Stimulated activated memory B cell treated with anti-CD40 and anti-IgM and Interleukin-4, amounts not matched to agents 10 μg/mL and 1 μg/mL and 100 μg/mL, for 72 hours (primary cell): Measurements from ENCODE around the gene ARHGEF4.

Source experiments
- ATAC-seq: fragments of 150-1000 bp; cut with Tn5 transposase; 2 replicates; pipeline ENCODE4 v1.10.0; 2021
- H3K27ac Mint-ChIP-seq: one replicate; pipeline ENCODE4 v1.8.0; 2022; ENCODE audit warnings: mild to moderate bottlenecking, mixed read lengths
- H3K27me3 Mint-ChIP-seq: one replicate; pipeline ENCODE4 v1.8.0; 2022; ENCODE audit warnings: mixed read lengths
- H3K36me3 Mint-ChIP-seq: one replicate; pipeline ENCODE4 v1.8.0; 2022; ENCODE audit warnings: mixed read lengths
- H3K4me1 Mint-ChIP-seq: one replicate; pipeline ENCODE4 v1.8.0; 2022; ENCODE audit warnings: mixed read lengths
- H3K4me3 Mint-ChIP-seq: one replicate; pipeline ENCODE4 v1.8.0; 2022; ENCODE audit warnings: mild to moderate bottlenecking, moderate library complexity, mixed read lengths
- H3K9me3 Mint-ChIP-seq: one replicate; pipeline ENCODE4 v1.8.0; 2022; ENCODE audit warnings: mixed read lengths

Gene ARHGEF4

DNA sequence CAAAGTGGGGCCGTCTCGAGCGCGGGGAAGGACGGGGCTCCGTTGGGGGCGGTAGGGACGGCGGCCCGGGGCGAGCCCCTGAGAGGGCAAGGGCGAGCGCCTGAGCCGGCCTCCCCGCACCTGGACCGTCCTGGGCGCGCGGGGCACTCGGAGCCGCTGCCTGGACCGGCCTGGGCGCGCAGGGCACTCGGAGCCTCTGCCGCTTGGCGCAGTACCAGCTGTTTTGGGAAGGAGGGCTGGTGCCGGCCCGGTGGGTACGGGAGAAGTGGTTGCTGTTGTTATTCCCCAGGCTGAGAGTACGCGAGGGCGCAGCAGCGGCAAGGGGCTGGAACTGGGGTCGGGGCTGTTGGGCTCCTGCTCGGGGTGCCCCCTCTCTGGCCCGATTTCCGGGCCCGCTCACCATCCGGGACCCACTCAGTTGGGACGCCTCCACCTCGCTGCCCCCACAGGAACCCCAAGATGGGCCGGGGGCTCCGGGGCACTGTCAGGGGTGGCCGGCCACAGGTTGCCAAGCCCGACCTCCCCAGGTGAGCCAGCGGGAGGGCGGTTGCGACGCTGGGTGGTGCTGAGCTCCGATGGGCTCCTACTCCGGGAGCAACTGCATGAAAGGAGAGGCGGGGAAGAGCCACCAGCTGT, 579 bp downstream of the ARHGEF4 start:
- peaks cover 79% of the 10 kb centered on the region for H3K27me3 Mint-ChIP-seq
- H3K4me3 Mint-ChIP-seq: no peak overlapping the region
- no peaks in the 10 kb centered on the region for H3K9me3 Mint-ChIP-seq
- ATAC-seq: peak; percentile 2
- H3K4me1 Mint-ChIP-seq: peaks cover 13% of the 10 kb centered on the region
- H3K36me3 Mint-ChIP-seq: no peaks in the 10 kb centered on the region
- H3K27ac Mint-ChIP-seq: no peak overlapping the region

DNA sequence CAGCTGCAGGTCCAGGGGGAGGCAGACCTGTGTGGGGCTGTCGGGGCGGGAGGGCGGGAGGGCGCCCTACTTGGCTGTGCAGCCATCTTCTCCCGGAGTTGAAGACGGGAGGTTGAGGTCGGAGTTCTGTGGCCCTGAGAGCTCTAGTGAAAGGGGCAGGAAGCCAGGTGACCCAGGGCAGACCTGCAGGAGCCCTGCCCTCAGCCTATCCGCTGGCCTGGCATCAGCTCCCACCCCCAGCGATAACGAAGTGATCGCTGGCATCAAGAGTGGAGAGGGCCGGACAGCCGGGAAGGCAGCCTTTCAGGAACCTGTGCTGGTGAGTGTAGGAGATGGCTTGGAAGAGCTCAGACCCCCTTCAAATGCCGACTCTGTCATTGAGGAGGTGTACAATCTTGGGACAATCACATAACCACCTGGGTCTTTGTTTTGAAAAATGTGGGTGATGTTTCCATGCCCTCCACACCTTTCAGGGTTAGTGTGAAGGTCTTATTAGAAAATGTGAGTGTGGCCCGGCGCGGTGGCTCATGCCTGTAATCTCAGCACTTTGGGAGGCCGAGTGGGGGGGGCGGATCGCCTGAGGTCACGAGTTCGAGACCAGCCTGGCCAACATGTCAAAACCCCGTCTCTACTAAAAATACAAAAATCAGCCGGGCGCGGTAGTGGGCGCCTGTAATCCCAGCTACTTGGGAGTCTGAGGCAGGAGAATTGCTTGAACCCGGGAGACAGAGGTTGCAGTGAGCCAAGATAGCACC, 1.3 kb downstream of the ARHGEF4 start:
- Mint-ChIP-seq H3K4me1 (peaks cover 13% of the 10 kb centered on the region), H3K27ac (no peak overlapping the region), H3K36me3 (no peaks in the 10 kb centered on the region), H3K4me3 (no peak overlapping the region), H3K9me3 (no peaks in the 10 kb centered on the region), H3K27me3 (peaks cover 79% of the 10 kb centered on the region)
- ATAC-seq: no peak

DNA sequence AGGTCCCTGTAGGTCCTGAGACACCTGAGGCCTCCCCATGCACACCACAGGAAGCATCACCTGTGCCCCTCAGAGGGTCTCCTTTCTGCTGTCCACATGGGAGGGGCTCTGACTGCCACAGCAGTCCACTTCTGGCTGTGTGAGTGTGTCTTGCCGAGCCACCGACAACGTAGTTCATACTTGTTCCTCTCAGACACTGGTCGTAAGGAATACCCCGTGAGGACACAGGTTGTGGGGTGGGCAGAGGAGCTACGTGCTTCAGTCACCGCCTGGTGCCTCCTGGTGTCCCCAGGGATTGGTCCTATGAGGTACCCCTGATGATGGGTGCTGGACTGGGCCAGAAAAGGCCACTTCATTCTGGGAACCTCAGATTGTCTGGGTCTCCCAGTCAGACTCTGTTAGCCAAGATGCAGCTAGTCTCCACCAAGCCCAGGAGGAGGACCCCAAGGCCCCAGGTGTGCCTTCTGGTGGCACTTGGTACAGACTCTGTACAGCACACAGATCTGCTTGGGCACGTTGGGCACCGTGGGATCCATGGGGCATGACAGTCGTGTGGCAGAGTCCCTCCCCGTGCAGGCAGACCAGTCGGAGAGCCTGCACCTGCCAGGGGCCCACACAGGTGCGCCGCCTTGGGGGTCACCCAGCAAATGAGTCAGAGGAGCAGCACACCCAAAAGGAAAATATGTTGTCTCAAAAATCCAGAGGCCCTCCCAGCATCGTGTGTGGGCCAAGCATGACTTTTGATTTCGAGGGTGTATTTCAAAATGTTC, 2.5 kb downstream of the ARHGEF4 start:
- Mint-ChIP-seq H3K27ac (no peak overlapping the region), H3K27me3 (peaks cover 84% of the 10 kb centered on the region), H3K4me1 (peaks cover 13% of the 10 kb centered on the region), H3K4me3 (no peak overlapping the region), H3K36me3 (no peaks in the 10 kb centered on the region), H3K9me3 (no peaks in the 10 kb centered on the region)
- no peak for ATAC-seq

DNA sequence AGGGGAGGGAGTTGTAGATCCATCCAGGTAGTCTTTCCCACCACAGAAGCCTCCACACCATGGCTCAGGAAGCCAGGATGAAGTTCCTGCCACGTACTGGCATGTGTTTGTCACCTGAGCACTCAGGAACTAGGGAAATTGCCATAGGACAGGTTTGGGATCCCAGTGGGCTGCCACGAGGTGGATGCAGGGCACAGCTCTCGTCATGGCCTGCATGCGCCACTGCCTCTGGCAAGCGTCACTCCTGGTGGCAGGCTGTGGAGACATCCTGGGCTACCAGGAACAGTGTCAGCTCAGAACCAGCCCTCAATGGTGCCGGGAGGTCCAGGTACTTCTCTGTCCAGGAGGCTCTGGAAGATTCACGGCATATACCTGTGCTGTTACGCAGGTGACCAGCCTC, 3.8 kb downstream of the ARHGEF4 start:
- H3K36me3 Mint-ChIP-seq: no peaks in the 10 kb centered on the region
- no peaks in the 10 kb centered on the region for H3K9me3 Mint-ChIP-seq
- peaks cover 74% of the 10 kb centered on the region for H3K27me3 Mint-ChIP-seq
- peaks cover 2% of the 10 kb centered on the region for H3K4me1 Mint-ChIP-seq
- H3K27ac Mint-ChIP-seq: no peak overlapping the region
- no peak overlapping the region for H3K4me3 Mint-ChIP-seq
- no peak for ATAC-seq

DNA sequence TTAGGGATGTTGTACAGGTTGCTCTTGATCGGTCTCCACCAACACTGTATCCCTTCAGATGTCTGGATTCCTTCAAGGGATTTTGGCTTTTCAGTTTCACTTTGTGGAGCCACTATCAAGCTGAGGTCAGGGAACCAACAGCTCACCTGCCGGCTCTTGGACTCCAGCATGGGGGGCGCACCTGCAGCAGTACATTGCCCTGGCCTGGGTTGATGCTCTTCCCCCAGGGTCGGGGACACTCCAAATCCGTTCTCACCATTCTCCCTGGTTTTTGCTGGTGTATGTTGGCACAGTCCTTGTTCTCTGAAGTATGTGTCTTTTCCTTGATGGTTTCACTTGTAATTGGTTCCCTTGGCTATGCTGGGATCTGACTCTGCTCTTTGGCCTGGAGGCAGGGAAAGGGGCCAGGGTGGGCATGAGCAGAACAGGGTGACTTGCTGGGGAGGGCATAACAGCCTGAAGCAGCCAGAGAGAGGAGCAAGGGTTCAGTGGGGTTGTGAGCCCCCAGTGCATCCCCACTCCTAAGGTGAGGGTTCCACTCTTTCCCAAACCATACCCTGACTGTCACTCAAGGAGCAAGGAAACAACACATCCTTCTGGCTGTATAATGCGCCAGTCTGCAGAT, 5.1 kb downstream of the ARHGEF4 start:
- Mint-ChIP-seq H3K36me3 (no peaks in the 10 kb centered on the region), H3K4me1 (no peaks in the 10 kb centered on the region), H3K27ac (no peak overlapping the region), H3K4me3 (no peak overlapping the region), H3K9me3 (no peaks in the 10 kb centered on the region), H3K27me3 (peaks cover 64% of the 10 kb centered on the region)
- ATAC-seq: no peak

DNA sequence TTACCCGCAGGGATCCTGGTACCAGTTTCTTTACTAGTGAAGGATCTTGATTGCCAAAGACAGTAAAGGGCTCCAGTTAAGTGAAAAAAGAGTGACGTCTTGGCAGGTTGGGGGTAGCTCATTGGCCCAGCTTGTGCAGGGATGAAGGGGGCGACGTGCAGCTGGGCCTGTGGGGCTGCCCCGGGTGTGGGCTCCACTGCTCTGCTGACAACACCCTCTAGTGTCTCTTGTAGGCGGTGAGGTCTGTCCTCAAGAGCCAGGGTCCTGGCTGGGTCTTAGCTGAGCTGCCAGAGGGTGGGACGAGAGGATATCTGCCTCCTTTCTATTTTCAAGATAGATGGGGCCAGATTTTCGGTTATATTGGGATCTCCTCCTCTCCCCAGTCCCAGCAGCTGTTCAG, 6.1 kb downstream of the ARHGEF4 start:
- Mint-ChIP-seq H3K4me1 (no peaks in the 10 kb centered on the region), H3K36me3 (no peaks in the 10 kb centered on the region), H3K27ac (no peak overlapping the region), H3K9me3 (no peaks in the 10 kb centered on the region), H3K4me3 (no peak overlapping the region), H3K27me3 (peaks cover 57% of the 10 kb centered on the region)
- no peak for ATAC-seq

DNA sequence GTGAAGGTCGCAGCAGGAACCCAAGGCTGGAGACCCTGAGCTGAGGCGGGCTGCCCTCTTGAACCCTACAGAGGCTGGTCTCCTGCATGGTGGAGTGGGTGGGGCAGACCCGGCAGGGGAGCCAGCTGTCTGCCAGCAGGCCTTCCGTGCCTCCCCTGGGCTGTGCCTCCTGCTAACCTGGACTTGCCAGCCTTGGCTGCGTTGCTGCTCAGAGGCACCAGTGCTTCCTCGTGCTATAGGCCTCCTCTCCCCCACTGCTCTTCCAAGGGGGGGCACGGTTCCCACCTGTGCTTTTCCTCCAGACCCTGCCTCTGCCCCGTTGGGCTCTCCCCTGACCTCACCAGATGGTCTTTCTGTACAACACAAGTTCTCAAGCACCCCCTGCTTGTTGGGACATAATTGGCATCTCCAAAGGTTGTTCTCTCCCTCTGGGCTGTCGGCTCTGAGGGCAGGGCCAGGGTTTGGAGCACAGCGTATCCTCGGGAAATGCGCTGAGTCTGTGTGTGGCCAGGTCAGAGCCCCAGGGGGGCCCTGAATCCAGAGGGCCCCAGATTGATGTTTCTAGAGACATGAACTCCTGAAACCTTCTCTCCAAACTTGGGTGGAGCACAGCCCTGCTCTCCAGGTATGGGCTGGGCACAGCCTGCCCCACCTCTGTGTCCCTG, 6.7 kb downstream of the ARHGEF4 start:
- Mint-ChIP-seq H3K36me3 (no peaks in the 10 kb centered on the region), H3K4me3 (no peak overlapping the region), H3K4me1 (no peaks in the 10 kb centered on the region), H3K9me3 (no peaks in the 10 kb centered on the region), H3K27ac (no peak overlapping the region), H3K27me3 (peaks cover 53% of the 10 kb centered on the region)
- no peak for ATAC-seq

DNA sequence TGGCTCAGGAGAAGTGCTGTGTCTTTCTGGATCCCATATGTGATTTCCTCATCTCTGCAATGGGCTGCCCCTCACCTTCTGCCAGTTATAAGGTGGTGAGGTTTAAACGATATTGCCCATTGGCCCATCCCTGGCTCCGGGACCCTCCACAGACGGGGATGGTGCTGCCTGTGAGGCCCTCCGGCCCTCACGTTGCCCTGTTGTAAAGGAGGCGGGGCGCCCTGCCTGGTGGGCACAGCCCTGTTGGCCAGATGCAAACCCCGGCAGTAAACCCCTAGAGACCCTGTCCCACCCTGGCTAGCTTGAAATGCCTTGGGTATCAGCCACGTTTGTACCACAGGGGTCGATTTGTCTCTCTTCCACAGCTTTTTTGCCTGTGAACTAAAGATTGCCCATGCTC, 7.4 kb downstream of the ARHGEF4 start:
- Mint-ChIP-seq H3K27me3 (peaks cover 51% of the 10 kb centered on the region), H3K9me3 (no peaks in the 10 kb centered on the region), H3K4me1 (no peaks in the 10 kb centered on the region), H3K4me3 (no peak overlapping the region), H3K27ac (no peak overlapping the region), H3K36me3 (no peaks in the 10 kb centered on the region)
- ATAC-seq: no peak

DNA sequence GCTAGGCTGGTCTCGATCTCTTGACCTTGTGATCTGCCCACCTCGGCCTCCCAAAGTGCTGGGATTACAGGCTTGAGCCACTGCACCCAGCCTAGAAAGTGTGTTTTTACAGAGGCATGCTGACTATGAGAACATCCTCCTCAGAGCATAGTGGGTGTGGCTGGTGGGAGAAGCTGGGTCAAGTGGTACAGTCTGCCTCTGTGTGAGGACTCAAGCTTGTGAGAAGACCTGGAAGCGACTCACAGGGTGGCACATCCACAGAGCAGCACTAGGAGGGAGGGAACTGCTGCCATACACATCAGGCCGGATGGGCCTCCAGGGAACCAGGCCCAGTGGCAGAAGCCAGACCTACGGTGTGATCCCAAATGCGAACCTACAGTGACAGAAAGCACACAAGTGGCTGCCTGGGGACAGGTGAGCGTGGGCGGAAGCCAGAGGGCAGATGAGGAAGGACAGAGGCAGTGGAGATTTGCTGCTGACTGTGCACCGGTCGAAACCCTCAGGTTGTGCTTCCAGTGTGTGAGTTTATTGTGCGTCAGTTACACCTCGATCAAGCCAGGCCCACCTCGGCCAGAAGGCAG, 8.9 kb downstream of the ARHGEF4 start:
- no peaks in the 10 kb centered on the region for H3K9me3 Mint-ChIP-seq
- no peak overlapping the region for H3K4me3 Mint-ChIP-seq
- H3K27ac Mint-ChIP-seq: no peak overlapping the region
- no peaks in the 10 kb centered on the region for H3K36me3 Mint-ChIP-seq
- H3K27me3 Mint-ChIP-seq: peaks cover 40% of the 10 kb centered on the region
- no peaks in the 10 kb centered on the region for H3K4me1 Mint-ChIP-seq
- ATAC-seq: no peak

DNA sequence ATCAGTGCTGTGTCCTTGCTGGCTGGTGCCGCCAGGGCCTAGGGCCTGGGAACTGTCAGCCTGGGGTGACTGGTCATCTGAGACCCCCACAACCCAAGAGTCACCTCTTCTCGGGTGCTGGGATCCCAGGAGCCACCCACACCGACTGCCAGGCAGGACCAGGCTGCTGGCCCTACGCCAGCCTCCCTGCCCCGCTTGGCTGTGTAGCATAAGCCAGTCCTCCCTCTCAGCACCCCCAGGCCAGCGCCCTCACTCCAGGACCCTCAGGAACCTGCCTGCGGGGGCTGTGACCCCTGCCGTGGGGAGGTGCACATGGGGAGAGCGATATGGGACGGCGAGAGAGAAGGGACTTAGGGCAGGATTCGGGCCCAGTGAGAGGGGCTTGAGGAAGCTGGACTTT, 9.5 kb downstream of the ARHGEF4 start:
- Mint-ChIP-seq H3K27me3 (peaks cover 40% of the 10 kb centered on the region), H3K27ac (no peak overlapping the region), H3K4me1 (no peaks in the 10 kb centered on the region)

DNA sequence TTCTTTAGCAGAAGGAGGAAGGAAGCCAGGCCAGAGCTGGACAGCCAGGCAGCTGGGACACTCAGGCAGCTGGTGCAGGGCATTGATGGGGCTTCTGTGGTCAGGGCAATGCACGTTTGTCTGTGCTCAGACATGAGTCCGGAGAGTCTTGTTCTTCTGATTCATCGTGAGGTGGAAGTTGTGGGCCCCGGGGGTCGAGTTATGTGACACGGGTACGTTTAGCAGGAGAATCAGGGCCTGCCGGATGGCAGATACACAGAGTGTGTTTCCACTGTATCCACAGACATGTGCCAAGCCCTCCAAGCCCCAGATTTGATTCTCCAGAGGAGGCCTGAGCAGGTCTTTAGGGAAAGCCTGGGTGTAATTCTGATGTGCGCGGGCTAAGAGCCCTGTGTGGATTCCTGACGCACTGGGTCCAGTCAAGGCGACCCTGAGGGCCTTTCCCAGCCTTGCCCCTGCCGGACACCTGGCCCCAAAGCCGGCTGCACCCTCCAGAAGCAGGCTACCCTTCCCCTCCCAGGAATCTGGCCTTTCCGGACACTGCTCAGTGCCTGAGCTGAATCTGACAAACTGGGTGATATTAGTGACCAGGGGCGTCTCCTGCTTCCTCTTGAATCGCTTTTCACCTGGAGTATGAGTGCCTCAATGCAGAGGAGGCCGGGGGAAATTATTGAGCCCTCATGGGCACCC, 10.1 kb downstream of the ARHGEF4 start:
- Mint-ChIP-seq H3K4me1 (peaks cover 4% of the 10 kb centered on the region), H3K9me3 (no peaks in the 10 kb centered on the region), H3K4me3 (no peak overlapping the region), H3K27me3 (peaks cover 39% of the 10 kb centered on the region), H3K27ac (no peak overlapping the region), H3K36me3 (no peaks in the 10 kb centered on the region)
- ATAC-seq: no peak

More for the DNA sequence above, 9.5 kb downstream of the ARHGEF4 start:
- no peaks in the 10 kb centered on the region for H3K9me3 Mint-ChIP-seq
- ATAC-seq: no peak
- no peaks in the 10 kb centered on the region for H3K36me3 Mint-ChIP-seq
- H3K4me3 Mint-ChIP-seq: no peak overlapping the region

DNA sequence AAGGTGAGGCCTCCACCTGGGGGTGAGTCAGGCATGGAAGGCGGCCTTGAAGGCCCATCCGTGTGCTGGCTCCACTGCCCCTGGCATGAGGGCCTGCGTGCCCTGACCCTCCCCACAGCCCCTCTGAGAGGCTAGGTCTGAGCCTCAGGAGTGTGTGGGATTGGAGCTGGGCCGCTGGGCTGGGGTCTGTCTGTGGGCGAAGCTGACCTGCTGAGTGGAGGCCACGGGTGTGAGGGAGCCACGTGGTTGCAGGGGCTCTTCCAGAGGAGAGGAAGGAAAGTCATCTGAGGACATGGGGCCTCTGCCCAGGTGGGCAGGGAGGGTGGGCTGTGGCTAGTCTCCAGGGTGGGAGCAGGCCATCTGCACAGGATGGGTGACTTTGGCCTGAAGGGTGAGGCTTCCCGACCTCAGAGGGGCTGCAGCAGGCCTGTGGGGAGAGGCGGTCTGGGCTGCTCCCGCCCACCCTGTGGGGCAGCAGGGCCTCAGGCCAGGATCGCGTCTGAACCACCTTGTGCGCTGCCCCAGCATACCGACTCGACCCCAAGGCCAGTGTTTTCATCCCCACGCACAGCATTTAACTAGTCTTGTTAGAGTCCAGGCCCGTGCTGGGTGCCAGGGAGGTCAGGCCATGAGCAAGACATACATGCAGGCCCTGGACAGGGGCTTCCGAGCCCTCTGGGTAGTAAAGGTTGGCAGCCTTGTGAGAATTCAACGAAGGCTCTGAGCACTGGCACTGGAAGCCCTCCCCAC, 11.2 kb downstream of the ARHGEF4 start:
- Mint-ChIP-seq H3K4me1 (peaks cover 8% of the 10 kb centered on the region), H3K27me3 (peaks cover 38% of the 10 kb centered on the region), H3K4me3 (no peak overlapping the region), H3K9me3 (no peaks in the 10 kb centered on the region), H3K36me3 (no peaks in the 10 kb centered on the region), H3K27ac (no peak overlapping the region)
- ATAC-seq: no peak

DNA sequence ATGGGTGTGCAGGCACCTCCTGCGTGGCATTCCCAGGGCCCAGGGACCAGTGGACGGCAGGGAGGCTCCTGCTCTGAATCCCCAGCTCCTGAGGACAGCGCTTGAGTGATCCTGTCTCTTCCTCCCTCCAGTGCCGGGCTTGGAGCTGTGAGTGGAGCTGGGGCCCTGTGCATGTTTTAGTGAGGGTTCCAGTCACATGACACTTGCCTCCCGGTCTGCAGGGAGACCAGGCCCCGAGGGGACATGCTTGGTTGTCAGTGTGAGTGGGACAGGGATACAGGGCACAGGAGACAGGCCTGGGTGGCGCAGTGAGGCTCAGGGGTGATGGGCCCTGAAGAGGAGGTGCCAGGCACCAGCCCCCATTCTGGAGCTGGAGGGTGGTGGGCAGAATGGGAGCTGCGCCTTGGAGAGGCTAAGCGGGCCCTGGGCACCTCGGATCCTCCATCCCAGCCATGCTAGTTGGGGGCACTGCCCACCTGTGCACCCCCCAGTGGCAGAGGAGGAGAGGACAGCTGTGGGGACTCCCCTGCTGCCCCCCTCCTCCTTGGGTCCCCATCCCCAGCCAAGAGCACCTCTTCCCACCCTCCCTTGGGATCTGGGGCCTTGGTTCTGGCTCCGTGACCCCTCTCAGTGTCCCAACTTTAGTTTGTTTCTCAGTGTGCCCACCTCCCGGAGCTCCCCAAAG, 12.0 kb downstream of the ARHGEF4 start:
- Mint-ChIP-seq H3K27ac (no peak overlapping the region), H3K27me3 (peaks cover 31% of the 10 kb centered on the region), H3K4me3 (no peak overlapping the region), H3K9me3 (no peaks in the 10 kb centered on the region), H3K36me3 (no peaks in the 10 kb centered on the region), H3K4me1 (peaks cover 8% of the 10 kb centered on the region)
- ATAC-seq: no peak
